ENCODE measurements around the gene SORL1.

GRCh38 chr11:121650351-121651256 lies 198.5 kb downstream of the SORL1 start:
- no peak for TF ChIP-seq CTCF (IDR thresholded peaks at IDR 0.05; ENCODE audit: control extremely low read depth in 1 of 3, insufficient read depth in 1 of 3, low read depth in 1 of 3, low read length in 3 of 3)
- no peak for TF ChIP-seq GABPA (IDR thresholded peaks at IDR 0.05; ENCODE audit: borderline replicate concordance, insufficient read depth, low read length)
- TF ChIP-seq POLR2AphosphoS5 (IDR thresholded peaks at IDR 0.05; ENCODE audit: low read depth, low read length), result no peak
- TF ChIP-seq ATF3 (IDR thresholded peaks at IDR 0.05; ENCODE audit: insufficient read depth, low read depth, low read length), result no peak
- TF ChIP-seq BACH1 (IDR thresholded peaks at IDR 0.05; ENCODE audit: low read length), result no peak
- no peak for TF ChIP-seq EZH2 (IDR thresholded peaks at IDR 0.05; ENCODE audit: low read depth, low read length, severe bottlenecking)
- no peak for TF ChIP-seq TAF1 (IDR thresholded peaks at IDR 0.05; ENCODE audit: low read depth, low read length)
- no peak for TF ChIP-seq SP2 (IDR thresholded peaks at IDR 0.05; ENCODE audit: low read length)
- no peak for TF ChIP-seq RAD21 (IDR thresholded peaks at IDR 0.05 in 1 of 2, conservative IDR thresholded peaks at IDR 0.05 in 1 of 2; ENCODE audit: low read depth in 2 of 2, low read length in 2 of 2)

Measured in H1 (cell line).